GM12878 (cell line): ENCODE measurements around the gene PANX2. TPM values are rescaled to one million over a fixed set of nuclear protein-coding genes. Genes with fewer than 3 reads are reported as not detected.

Experiments
- ATAC-seq: fragments of 200-7000 bp; cut with Tn5 transposase; 3 replicates; pipeline ENCODE4 v1.9.1; 2020; ENCODE audit warnings: mild to moderate bottlenecking, moderate library complexity
- BruUV-seq: library from RNA; stranded (reverse); fragments of 400-500 nt; replicated peaks from 2 replicates; lab custom pipeline; 2021; lab: Mats Ljungman, UMichigan
- CTCF ChIA-PET: fragments of 300-600 bp; sonication (Branson Sonifier 250); formaldehyde crosslinking; extraction: SDS; loops from one replicate; lab custom pipeline; 2021; ENCODE audit warnings: inconsistent platforms; lab: Yijun Ruan, JAX
- POLR2A ChIA-PET: fragments of 350-600 bp; formaldehyde crosslinking; extraction: SDS; loops from one replicate; lab custom pipeline; 2021; ENCODE audit warnings: inconsistent platforms; lab: Charles Lee
- RAD21 ChIA-PET: fragments of 300-600 bp; sonication (Branson Sonifier 250); formaldehyde crosslinking; loops from one replicate; lab custom pipeline; 2023; ENCODE audit warnings: antibody characterized with exemption; ENCODE audit not compliant: unreplicated experiment; lab: Charles Lee
- SMC1A ChIA-PET: fragments of 300-600 bp; sonication (Branson Sonifier 250); formaldehyde crosslinking; loops from one replicate; lab custom pipeline; 2023; ENCODE audit not compliant: unreplicated experiment, uncharacterized antibody; lab: Charles Lee
- DNase-seq: peaks from one replicate; pipeline ENCODE4 v3.0.0-alpha.2; 2011; ENCODE audit warnings: low read depth, low spot score
- FAIRE-seq: peaks from 3 replicates; lab custom pipeline; 2011; peaks lifted over from hg19 to GRCh38; lab: Jason Lieb, UNC
- H2AFZ ChIP-seq: 2 replicates; pipeline ENCODE4 v1.6.0; 2011; ENCODE audit warnings: low read depth, low read length, control low read depth; ENCODE audit not compliant: control insufficient read depth
- H3K27ac ChIP-seq: 2 replicates; pipeline ENCODE4 v1.5.1; 2011; ENCODE audit warnings: control low read depth; ENCODE audit not compliant: control insufficient read depth, insufficient read depth
- H3K27me3 ChIP-seq, 2 experiments: replicated peaks in 1 of 2; 2 replicates each; pipeline versions ENCODE4 v1.6.0 to v1.6.1; 2011; ENCODE audit warnings: low read length in 1 of 2; ENCODE audit not compliant: control insufficient read depth in 2 of 2, insufficient read depth in 2 of 2
- H3K36me3 ChIP-seq, 2 experiments: 2 replicates each; pipeline ENCODE4 v1.5.1; 2011; ENCODE audit warnings: low read length in 1 of 2; ENCODE audit not compliant: control insufficient read depth in 2 of 2, insufficient read depth in 2 of 2
- H3K4me1 ChIP-seq: 2 replicates; pipeline ENCODE4 v1.6.1; 2011; ENCODE audit warnings: mild to moderate bottlenecking, low read length, moderate library complexity, mixed read lengths; ENCODE audit not compliant: control insufficient read depth, insufficient read depth
- H3K4me2 ChIP-seq: 2 replicates; pipeline ENCODE4 v1.6.0; 2011; ENCODE audit warnings: control low read depth; ENCODE audit not compliant: control insufficient read depth, insufficient read depth
- H3K4me3 ChIP-seq: fragments of 200-600 bp; sonication (generic); 2 replicates; pipeline ENCODE4 v1.5.1; 2016
- H3K79me2 ChIP-seq: 2 replicates; pipeline ENCODE4 v1.6.0; 2011; ENCODE audit warnings: low read length; ENCODE audit not compliant: control insufficient read depth, insufficient read depth
- H3K9ac ChIP-seq: 2 replicates; pipeline ENCODE4 v1.8.0; 2011; ENCODE audit warnings: low read length, control low read depth, mixed read lengths; ENCODE audit not compliant: control insufficient read depth, insufficient read depth
- H3K9me3 ChIP-seq: replicated peaks from 3 replicates; pipeline ENCODE4 v1.5.1; 2011; ENCODE audit warnings: mild to moderate bottlenecking, low read length; ENCODE audit not compliant: control insufficient read depth, insufficient read depth
- H4K20me1 ChIP-seq: 2 replicates; pipeline ENCODE4 v1.6.0; 2011; ENCODE audit not compliant: control insufficient read depth, insufficient read depth
- WGBS: methylation state at CpG from one replicate; pipeline ENCODE4 v1.1.6; 2016; ENCODE audit warnings: low lambda C conversion rate; ENCODE audit not compliant: insufficient replicate concordance, insufficient coverage; ENCODE audit errors: missing lambda C conversion rate; 5-methylcytosine and 5-hydroxymethylcytosine counted together
- in situ Hi-C: fragments of 300-500 bp; cut with MboI; formaldehyde crosslinking; loops from 9 replicates; pipeline ENCODE4 v1.14.3; 2018; ENCODE audit warnings: mixed read lengths
- intact Hi-C: fragments of 100-400 bp; cut with micrococcal nuclease; formaldehyde crosslinking; loops from one replicate; pipeline ENCODE4 v1.14.2; 2022; ENCODE audit not compliant: unreplicated experiment
- polyA plus RNA-seq, 11 experiments: library from polyadenylated mRNA; depleted of rRNA in 4 of 11; unstranded in 6 of 11; stranded (reverse) in 5 of 11; fragments of >200 nt; fragmentation: Nextera tagmentation in 4 of 11; fragmentation: Illumina TruSeq in 1 of 11; extraction: Ambion mirVana in 4 of 11; extraction: Trizol in 1 of 11; gene quantifications; 1 replicate in 1 of 11; 2 replicates in 10 of 11; pipeline versions ENCODE4 v1.2.1 to v1.2.3, GENCODE V29; 2011 to 2016; ENCODE audit warnings: inconsistent platforms in 2 of 11, missing spikeins in 2 of 11, low read depth in 1 of 11
- total RNA-seq, 4 experiments: library from RNA; depleted of rRNA in 3 of 4; stranded (reverse); fragments of >200 nt in 3 of 4; fragmentation: Illumina TruSeq in 1 of 4; extraction: Trizol in 1 of 4; gene quantifications; 2 replicates each; pipeline versions ENCODE4 v1.2.1 to v1.2.3, GENCODE V29; 2013 to 2021
- TF ChIP-seq, protein P1 (sequence below): IDR thresholded peaks from 2 replicates; pipeline ENCODE4 v1.6.1; 2011; ENCODE audit warnings: borderline replicate concordance, low read depth, mild to moderate bottlenecking, moderate library complexity, mixed read lengths, low read length; ENCODE audit not compliant: insufficient read depth; ENCODE audit errors: extremely low read length
- TF ChIP-seq, protein P2 (sequence below), 3 experiments: IDR thresholded peaks in 2 of 3; conservative IDR thresholded peaks in 1 of 3; 2 replicates each; pipeline ENCODE4 v1.5.1; 2011; ENCODE audit warnings: low read depth in 3 of 3, low read length in 3 of 3, mild to moderate bottlenecking in 3 of 3, control low read depth in 2 of 3, moderate library complexity in 2 of 3, inconsistent platforms in 1 of 3, mixed read lengths in 1 of 3; ENCODE audit not compliant: control insufficient read depth in 2 of 3, insufficient read depth in 1 of 3; ENCODE audit errors: extremely low read depth in 1 of 3

The PANX2 gene
- total and polyA plus RNA-seq, 10 of the 15 experiments (the other 5 are each of a cell fraction or from before 2014, with no cell fraction given) = 0.04 to 0.44 (median 0.17) TPM; not detected in 5

DNA sequence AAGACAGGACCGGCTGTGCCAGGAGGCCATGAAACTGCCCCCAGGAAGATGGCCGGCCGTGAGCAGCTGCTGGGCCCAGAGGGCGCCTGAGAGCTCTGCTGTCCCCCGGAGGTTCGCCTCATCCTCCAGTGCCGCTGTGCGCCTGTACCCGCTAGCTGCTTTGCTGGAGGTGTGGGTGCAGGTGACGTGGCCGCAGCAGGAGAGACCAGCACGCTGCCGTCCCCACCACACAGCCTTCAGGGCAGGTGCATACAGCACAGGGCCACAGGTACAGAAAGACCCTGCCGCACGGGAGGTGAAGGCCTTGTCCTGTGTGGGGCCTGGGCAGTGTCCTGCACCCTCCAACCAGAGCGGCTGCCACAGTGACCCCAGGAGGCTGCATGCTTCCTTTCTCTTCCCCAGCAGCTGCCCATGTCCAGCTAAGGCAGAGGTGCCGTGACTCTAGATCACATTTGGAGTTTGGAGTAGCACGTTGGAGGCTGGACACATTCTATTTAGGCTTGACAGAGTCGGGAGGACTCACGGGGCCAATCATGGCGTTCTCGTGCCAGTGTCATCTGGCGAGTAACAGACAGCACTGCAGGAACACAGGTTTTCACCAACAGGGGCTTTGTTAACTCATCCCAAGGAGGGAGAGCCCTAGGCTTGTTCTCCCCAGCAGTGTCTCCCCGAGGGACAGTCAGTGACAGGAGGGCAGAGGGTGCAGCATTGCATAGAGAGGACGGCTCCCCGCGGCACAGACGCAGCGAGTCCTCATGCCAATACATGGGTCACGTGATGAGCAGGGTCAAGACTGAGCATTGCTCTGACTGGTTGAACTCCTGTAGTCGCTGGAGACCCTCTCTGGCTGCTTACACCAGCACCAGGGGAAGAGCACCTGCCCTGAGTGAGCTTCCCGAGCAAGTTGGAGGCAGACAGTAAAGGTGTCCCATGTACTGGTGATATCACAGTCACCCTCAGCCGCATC is 18.7 kb upstream of the PANX2 start:
- no peaks in the 10 kb centered on the region for H4K20me1 ChIP-seq
- ChIA-PET POLR2A (no interaction called here), SMC1A (no interaction called here), RAD21 (no interaction called here), CTCF (interaction anchor here (1.0 to 1.7 kb wide), 3 partner anchors 57 to 89 kb away, joined by 3 to 6 read pairs (median 3); no protein-coding TSS in a partner anchor)
- TF ChIP-seq, protein P1, sequence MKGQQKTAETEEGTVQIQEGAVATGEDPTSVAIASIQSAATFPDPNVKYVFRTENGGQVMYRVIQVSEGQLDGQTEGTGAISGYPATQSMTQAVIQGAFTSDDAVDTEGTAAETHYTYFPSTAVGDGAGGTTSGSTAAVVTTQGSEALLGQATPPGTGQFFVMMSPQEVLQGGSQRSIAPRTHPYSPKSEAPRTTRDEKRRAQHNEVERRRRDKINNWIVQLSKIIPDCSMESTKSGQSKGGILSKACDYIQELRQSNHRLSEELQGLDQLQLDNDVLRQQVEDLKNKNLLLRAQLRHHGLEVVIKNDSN = peak; percentile 47
- TF ChIP-seq, protein P2, sequence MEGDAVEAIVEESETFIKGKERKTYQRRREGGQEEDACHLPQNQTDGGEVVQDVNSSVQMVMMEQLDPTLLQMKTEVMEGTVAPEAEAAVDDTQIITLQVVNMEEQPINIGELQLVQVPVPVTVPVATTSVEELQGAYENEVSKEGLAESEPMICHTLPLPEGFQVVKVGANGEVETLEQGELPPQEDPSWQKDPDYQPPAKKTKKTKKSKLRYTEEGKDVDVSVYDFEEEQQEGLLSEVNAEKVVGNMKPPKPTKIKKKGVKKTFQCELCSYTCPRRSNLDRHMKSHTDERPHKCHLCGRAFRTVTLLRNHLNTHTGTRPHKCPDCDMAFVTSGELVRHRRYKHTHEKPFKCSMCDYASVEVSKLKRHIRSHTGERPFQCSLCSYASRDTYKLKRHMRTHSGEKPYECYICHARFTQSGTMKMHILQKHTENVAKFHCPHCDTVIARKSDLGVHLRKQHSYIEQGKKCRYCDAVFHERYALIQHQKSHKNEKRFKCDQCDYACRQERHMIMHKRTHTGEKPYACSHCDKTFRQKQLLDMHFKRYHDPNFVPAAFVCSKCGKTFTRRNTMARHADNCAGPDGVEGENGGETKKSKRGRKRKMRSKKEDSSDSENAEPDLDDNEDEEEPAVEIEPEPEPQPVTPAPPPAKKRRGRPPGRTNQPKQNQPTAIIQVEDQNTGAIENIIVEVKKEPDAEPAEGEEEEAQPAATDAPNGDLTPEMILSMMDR (IDR thresholded peaks at IDR 0.05 in 2 of 3, conservative IDR thresholded peaks at IDR 0.05 in 1 of 3; ENCODE audit: control insufficient read depth in 2 of 3, extremely low read depth in 1 of 3, insufficient read depth in 1 of 3, low read depth in 3 of 3, low read length in 3 of 3) = no peak
- no peak overlapping the region for H3K4me3 ChIP-seq
- no peak for DNase-seq
- WGBS = 57% methylated on average over 33 of the region's 33 CpGs
- no peaks in the 10 kb centered on the region for H3K4me1 ChIP-seq
- H3K27ac ChIP-seq = no peak overlapping the region
- ATAC-seq = no peak
- H3K4me2 ChIP-seq = no peak overlapping the region
- H3K9me3 ChIP-seq = no peaks in the 10 kb centered on the region
- no peaks in the 10 kb centered on the region for H3K36me3 ChIP-seq
- H3K9ac ChIP-seq = no peak overlapping the region
- H3K27me3 ChIP-seq = no peaks in the 10 kb centered on the region; a peak in 1 of 4 replicates
- no peak for FAIRE-seq
- intact Hi-C loops = no loop called here
- no peaks in the 10 kb centered on the region for H3K79me2 ChIP-seq
- no peak overlapping the region for H2AFZ ChIP-seq
- no TSS peak for BruUV-seq
- in situ Hi-C loops = no loop called here
